ENCODE results near the gene EYS. TPM values are rescaled to one million over a fixed set of nuclear protein-coding genes. Genes with fewer than 3 reads are reported as not detected.

EYS gene
- polyA plus RNA-seq, 2 of the 4 experiments (the other 2 are of a cell fraction) = 0.03 to 0.06 TPM

GRCh38 chr6:65402564-65402963, 304.5 kb downstream of the EYS start:
- Histone ChIP-seq H3K4me1 (no peaks in the 10 kb centered on the region), H3K4me2 (no peak overlapping the region), H3K9me3 (no peaks in the 10 kb centered on the region), H3K27ac (no peak overlapping the region), H3K4me3 (no peak overlapping the region)
- ChIA-PET CTCF (no interaction called here), POLR2A (no interaction called here)
- no peak for FAIRE-seq
- no peak for DNase-seq (ENCODE audit: low read depth in 1 of 2, low spot score in 1 of 2)
- no peak for ATAC-seq
- TF ChIP-seq TFCP2L1 (CRISPR knock-in tag; IDR thresholded peaks at IDR 0.05) (no peak), MAZ (IDR thresholded peaks at IDR 0.05; ENCODE audit: borderline replicate concordance, low read depth, low read length) (no peak), HEYL (CRISPR knock-in tag; IDR thresholded peaks at IDR 0.05) (no peak), EHF (CRISPR knock-in tag; IDR thresholded peaks at IDR 0.05) (no peak), MAX (IDR thresholded peaks at IDR 0.05) (no peak), BHLHE40 (IDR thresholded peaks at IDR 0.05; ENCODE audit: low read depth, low read length) (no peak), E2F6 (IDR thresholded peaks at IDR 0.05; ENCODE audit: borderline replicate concordance, low read depth) (no peak), NPAS2 (CRISPR knock-in tag; IDR thresholded peaks at IDR 0.05; ENCODE audit: borderline replicate concordance) (no peak), POLR2A (IDR thresholded peaks at IDR 0.05; ENCODE audit: low read length) (no peak), ZNF302 (CRISPR knock-in tag; IDR thresholded peaks at IDR 0.05) (no peak), GATA3 (IDR thresholded peaks at IDR 0.05; ENCODE audit: borderline replicate concordance) (no peak), TP53 (CRISPR knock-in tag; IDR thresholded peaks at IDR 0.05) (no peak), CHD2 (IDR thresholded peaks at IDR 0.05; ENCODE audit: low read length, partially characterized antibody) (no peak), FOSL2 (IDR thresholded peaks at IDR 0.05) (no peak), FOSL2 (CRISPR knock-in tag; IDR thresholded peaks at IDR 0.05) (no peak), CHD4 (IDR thresholded peaks at IDR 0.05; ENCODE audit: borderline replicate concordance) (no peak)

- FAIRE-seq (no peak), DNase-seq (ENCODE audit: low read depth in 1 of 2, low spot score in 1 of 2) (no peak), ATAC-seq (no peak)
- WGBS (ENCODE audit: missing lambda C conversion rate) = 63% methylated on average over 1 of the region's 1 CpG
- POLR2A ChIA-PET = no interaction called here
- Histone ChIP-seq H3K9me3 (no peaks in the 10 kb centered on the region), H3K4me1 (no peaks in the 10 kb centered on the region), H3K4me2 (no peak overlapping the region), H3K4me3 (no peak overlapping the region), H3K27ac (no peak overlapping the region)
- CTCF ChIA-PET = no interaction called here
- no peak for TF ChIP-seq CEBPB (IDR thresholded peaks at IDR 0.05)
- TF ChIP-seq MAZ (IDR thresholded peaks at IDR 0.05; ENCODE audit: borderline replicate concordance, low read depth, low read length) = no peak
- TF ChIP-seq ESRRA (IDR thresholded peaks at IDR 0.05; ENCODE audit: borderline replicate concordance, low read length) = no peak
- TF ChIP-seq PHF8 (IDR thresholded peaks at IDR 0.05; ENCODE audit: borderline replicate concordance, low read depth) = no peak
- no peak for TF ChIP-seq CBX8 (IDR thresholded peaks at IDR 0.05)
- no peak for TF ChIP-seq EHF (CRISPR knock-in tag; IDR thresholded peaks at IDR 0.05)
- TF ChIP-seq EHMT2 (IDR thresholded peaks at IDR 0.05; ENCODE audit: low read depth) = no peak
- TF ChIP-seq EP300 (IDR thresholded peaks at IDR 0.05) = no peak
- TF ChIP-seq KDM1A (IDR thresholded peaks at IDR 0.05; ENCODE audit: low read depth) = no peak
- no peak for TF ChIP-seq REST (IDR thresholded peaks at IDR 0.05)
- no peak for TF ChIP-seq GATA3 (IDR thresholded peaks at IDR 0.05; ENCODE audit: borderline replicate concordance)
- no peak for TF ChIP-seq HMGXB4 (CRISPR knock-in tag; IDR thresholded peaks at IDR 0.05; ENCODE audit: borderline replicate concordance)
- no peak for TF ChIP-seq JUN (IDR thresholded peaks at IDR 0.05)
- TF ChIP-seq FOXS1 (CRISPR knock-in tag; IDR thresholded peaks at IDR 0.05) = no peak
- no peak for TF ChIP-seq SMC3 (IDR thresholded peaks at IDR 0.05)
These were observed 307.5 kb downstream of the EYS start for GRCh38 chr6:65399355-65400084.

Data from A549 (cell line).